ENCODE results near the gene SLC1A7.
A peak's percentile ranks its signal among the peaks of the same experiment; 100 is the strongest.

SLC1A7 gene

DNA sequence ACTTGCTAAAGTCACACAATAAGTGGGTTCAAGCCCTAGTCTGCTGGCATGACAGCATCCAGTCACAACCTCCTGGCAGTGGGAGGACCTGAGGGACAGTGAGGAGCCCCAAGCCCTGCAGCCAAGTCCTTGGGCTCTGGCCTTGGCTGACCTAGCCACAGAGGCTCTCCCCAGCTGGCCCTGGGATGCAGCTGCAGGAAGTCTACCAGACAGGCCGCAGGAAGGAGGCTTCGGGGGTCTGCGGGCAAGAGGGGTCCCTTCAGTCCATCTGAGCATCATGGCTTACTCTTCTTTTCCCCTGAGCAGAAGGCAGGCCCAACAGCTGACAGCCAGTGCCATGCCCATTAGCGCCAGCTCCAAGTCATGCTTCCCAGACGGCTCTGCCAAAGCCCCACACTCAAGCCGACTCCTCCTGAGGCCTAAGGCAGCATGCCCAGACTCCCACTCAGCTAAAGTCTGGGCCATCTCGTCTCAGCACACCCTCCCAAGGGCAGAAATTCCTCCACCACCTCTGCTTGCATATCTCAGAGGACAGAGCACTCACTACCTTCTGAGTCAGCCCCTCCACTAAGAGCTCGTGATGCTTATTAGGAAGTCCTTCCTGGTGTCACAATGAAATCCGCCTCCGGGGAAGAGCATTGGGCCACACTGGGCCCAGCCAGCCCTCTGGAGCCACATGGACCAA, 20.1 kb downstream of the SLC1A7 start:
- no peak overlapping the region for H3K27ac ChIP-seq
- TF ChIP-seq, protein P1, sequence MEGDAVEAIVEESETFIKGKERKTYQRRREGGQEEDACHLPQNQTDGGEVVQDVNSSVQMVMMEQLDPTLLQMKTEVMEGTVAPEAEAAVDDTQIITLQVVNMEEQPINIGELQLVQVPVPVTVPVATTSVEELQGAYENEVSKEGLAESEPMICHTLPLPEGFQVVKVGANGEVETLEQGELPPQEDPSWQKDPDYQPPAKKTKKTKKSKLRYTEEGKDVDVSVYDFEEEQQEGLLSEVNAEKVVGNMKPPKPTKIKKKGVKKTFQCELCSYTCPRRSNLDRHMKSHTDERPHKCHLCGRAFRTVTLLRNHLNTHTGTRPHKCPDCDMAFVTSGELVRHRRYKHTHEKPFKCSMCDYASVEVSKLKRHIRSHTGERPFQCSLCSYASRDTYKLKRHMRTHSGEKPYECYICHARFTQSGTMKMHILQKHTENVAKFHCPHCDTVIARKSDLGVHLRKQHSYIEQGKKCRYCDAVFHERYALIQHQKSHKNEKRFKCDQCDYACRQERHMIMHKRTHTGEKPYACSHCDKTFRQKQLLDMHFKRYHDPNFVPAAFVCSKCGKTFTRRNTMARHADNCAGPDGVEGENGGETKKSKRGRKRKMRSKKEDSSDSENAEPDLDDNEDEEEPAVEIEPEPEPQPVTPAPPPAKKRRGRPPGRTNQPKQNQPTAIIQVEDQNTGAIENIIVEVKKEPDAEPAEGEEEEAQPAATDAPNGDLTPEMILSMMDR (conservative IDR thresholded peaks at IDR 0.05), result no peak

DNA sequence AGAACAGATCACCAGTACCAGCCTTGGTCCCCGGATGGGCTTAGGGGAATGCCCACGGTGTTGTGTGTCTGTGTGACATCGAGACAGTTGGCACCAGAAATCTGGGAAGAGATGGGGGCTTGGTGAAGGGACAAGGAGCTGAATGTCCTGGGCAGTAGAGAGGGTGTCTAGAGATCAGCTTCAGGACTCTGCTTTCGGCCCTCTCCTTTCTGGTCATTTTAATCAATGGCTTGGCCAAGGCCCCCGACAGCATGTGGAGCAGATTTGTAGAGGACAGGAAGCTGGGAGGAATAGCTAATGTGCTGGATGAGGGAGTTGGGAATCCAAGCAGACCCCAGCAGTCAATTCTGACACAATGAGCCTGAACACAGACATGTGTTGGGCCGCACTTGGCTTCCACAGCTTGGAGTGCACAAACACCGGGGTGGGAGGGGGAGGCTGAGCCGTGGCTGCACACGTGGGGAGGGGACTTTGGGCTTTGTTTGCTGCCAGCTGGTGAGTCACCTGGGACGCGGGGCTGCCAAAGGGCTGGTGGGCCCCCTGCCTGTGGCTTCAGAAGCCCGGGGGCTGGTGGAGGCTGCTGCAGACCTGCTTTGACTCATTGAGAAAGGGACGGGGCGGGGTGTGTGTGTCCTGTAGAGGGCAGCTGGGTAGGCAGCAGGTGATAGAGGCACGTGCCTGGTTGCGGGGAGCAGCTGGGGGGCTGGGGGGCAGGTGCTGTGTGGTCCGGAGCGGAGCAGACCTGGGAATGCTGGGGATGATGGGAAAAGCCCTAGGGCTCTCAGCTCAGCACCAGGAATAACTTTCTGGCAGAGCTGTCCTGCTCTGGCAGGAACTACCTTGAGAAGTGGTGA, 20.9 kb downstream of the SLC1A7 start:
- no peak overlapping the region for H3K27ac ChIP-seq
- TF ChIP-seq, protein P1 (conservative IDR thresholded peaks at IDR 0.05), result no peak

DNA sequence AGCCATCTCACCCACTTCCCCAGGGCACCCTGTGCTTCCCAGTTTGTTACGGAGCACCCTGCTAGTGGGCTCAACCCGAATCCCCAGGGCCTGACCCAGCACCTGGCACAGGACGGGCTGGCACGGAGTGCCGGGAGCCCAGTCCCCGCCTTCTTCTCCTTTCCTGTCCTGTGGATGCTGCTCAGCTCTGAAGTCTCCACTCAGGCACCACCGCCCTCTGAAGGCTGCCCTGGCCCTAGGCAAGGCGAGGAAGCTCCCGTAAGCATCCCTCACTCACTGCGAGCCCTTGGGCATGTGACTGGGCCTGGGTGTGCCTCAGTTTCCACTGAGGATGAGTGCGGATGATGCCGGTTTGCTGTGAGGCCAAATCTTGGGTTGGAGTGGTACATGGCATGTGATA, 21.8 kb downstream of the SLC1A7 start:
- no peak overlapping the region for H3K27ac ChIP-seq
- TF ChIP-seq, protein P1 (conservative IDR thresholded peaks at IDR 0.05), result no peak

DNA sequence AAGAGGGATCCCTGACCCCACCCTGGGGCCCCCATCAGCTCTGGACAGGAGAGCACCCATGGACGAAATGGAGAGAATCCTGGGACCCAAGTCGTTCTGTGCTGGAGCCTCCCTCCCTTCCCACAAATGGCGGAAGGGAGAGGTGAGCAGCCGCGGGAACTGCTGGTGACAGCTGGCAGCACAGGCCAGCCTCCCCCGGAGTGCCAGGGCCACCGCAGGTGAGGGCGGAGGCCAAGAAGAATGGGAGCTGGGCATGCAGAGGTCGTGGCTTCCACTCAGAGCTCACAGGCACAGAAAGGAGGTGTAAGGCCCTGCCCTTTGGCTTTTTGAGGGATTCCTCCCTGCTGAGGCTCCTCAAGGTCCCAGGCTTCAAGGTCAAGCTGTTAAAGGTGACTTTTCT, 24.6 kb downstream of the SLC1A7 start:
- TF ChIP-seq, protein P1 (conservative IDR thresholded peaks at IDR 0.05), result no peak

DNA sequence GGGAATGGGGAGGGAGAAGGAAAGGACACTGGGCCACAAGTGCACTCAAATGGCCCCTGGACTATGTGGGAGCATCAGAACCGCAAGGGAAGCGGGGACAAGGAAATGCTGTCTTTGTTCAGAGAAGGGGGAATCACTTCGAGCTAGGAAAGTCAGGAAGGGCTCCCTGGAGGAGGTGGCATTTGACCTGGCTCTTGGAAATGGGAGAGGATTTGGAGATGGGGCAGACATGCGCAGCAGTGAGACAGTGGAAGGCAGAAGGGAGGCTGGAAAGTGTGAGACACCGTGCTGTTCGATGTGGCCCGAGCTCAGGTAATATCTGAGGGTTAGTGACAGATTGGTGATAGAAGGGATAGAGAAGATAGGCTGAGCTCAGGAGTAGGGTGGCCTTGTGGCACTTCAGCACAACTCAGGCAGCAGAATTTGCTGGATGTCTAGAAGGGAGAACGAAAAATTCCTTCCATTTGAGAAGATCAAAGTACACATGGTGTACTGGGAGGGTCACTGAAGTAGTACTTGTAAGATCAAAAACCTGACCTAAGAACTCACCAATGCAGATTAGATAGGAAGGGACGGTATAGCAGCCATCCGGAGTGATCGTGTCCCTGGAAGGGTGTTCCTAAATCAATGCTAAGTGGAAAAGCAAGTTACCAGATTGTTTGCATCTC, 25.4 kb downstream of the SLC1A7 start:
- peak overlapping the region; percentile 99; the same call in 1 of the 2 replicates for H3K27ac ChIP-seq
- TF ChIP-seq, protein P1 (conservative IDR thresholded peaks at IDR 0.05), result no peak

More for the DNA sequence above, 24.6 kb downstream of the SLC1A7 start:
- H3K27ac ChIP-seq, result no peak overlapping the region

DNA sequence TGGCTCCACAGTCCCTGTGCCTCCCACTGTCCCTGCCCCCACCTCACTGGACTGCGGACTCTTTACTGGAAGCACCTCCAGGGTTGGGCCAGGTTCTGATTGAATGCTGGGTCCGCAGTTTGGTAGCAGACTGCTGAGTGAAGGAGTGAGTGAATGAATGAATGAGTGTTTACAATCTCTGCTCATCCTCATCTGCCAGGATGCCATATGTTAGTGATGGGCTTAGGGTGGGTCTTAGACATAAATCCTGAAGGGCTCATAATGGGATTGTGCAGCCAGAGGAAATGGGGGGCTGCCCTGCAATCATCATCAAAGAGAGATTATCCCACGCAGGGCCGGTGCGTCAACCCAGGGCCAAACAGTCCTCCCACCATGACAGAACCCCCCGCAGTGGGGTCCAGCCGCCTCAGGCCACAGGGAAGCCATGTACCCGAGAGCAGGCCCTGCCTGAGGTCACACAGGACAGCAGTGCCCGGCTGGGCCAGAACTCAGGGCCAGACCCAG, 26.1 kb downstream of the SLC1A7 start:
- peak overlapping the region; percentile 99 for H3K27ac ChIP-seq
- TF ChIP-seq, protein P1 (conservative IDR thresholded peaks at IDR 0.05), result no peak
